ENCODE results near the gene FAM117A.

DNA sequence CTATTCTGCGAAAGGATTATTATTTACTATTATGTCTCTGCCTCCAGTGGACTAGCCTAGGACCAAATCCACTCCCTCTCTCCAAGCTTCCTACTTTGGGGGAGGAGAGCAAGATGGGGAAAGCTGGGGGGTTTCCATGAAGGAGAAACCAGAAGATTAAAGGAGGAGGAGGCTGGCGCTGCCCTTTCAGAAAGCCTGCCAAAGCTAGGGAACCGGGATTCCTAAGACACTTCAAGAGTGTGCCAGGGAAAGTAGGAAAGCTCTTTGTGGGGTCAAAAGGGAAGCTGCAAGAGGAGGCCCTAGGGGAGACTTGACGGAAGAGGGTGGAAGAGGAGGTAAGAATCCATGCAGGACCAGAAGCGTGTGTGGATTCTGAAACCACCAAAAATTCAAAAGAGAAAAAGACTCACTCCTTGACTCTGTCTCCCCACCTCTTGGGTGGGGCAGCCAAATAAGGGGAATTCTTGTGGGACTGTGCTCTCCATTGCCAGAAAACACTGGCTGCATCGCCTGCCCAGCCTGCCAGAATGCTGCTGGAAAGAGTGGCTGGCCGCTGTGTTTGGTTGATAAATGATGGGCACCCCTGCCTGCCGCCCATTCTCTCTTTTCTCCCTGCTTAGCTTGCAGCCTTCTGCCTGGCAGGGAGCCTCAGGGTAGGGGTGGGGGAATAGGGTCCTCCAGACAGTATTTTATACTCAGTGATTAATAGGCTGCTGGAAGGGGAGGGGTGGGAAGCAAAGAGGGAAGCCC is 12.8 kb upstream of the FAM117A start:
- TF ChIP-seq, protein P1, sequence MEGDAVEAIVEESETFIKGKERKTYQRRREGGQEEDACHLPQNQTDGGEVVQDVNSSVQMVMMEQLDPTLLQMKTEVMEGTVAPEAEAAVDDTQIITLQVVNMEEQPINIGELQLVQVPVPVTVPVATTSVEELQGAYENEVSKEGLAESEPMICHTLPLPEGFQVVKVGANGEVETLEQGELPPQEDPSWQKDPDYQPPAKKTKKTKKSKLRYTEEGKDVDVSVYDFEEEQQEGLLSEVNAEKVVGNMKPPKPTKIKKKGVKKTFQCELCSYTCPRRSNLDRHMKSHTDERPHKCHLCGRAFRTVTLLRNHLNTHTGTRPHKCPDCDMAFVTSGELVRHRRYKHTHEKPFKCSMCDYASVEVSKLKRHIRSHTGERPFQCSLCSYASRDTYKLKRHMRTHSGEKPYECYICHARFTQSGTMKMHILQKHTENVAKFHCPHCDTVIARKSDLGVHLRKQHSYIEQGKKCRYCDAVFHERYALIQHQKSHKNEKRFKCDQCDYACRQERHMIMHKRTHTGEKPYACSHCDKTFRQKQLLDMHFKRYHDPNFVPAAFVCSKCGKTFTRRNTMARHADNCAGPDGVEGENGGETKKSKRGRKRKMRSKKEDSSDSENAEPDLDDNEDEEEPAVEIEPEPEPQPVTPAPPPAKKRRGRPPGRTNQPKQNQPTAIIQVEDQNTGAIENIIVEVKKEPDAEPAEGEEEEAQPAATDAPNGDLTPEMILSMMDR (IDR thresholded peaks at IDR 0.05) = no peak
- TF ChIP-seq POLR2AphosphoS5 (IDR thresholded peaks at IDR 0.05) = no peak
